Fibroblast of lung (primary cell): ENCODE results near the gene HS1BP3.

Source experiments
- CTCF ChIP-seq, 2 donors: IDR thresholded peaks in 1 of 2; conservative IDR thresholded peaks in 1 of 2; 1 replicate in 1 of 2; 2 replicates in 1 of 2; pipeline ENCODE4 v1.5.1; 2011 to 2012; ENCODE audit warnings: low read length in 2 of 2, control low read depth in 1 of 2, inconsistent platforms in 1 of 2, low read depth in 1 of 2, mild to moderate bottlenecking in 1 of 2
- EZH2 ChIP-seq: IDR thresholded peaks from 2 replicates; pipeline ENCODE4 v1.5.1; 2012; ENCODE audit warnings: low read length, control low read depth, mild to moderate bottlenecking; ENCODE audit errors: missing control alignments

- TF ChIP-seq CTCF (conservative IDR thresholded peaks at IDR 0.05 in 1 of 2, IDR thresholded peaks at IDR 0.05 in 1 of 2; ENCODE audit: low read depth in 1 of 2, low read length in 2 of 2) (no peak), EZH2 (no peak)
These were observed 71.0 kb downstream of the HS1BP3 start for GRCh38 chr2:20579866-20580265.
